CD14-positive monocyte (primary cell): ENCODE results near the gene TNFSF10. TPM values are rescaled to one million over a fixed set of nuclear protein-coding genes. Genes with fewer than 3 reads are reported as not detected.

Experiments used
- DNase-seq, 3 donors: peaks; one replicate each; pipeline ENCODE4 v3.0.0-alpha.2; 2011 to 2022
- H2AFZ ChIP-seq: 2 replicates; pipeline ENCODE4 v1.6.0; 2012; ENCODE audit warnings: mild to moderate bottlenecking, low read depth, low read length, inconsistent platforms; ENCODE audit not compliant: insufficient read depth, poor library complexity, severe bottlenecking
- H3K27ac ChIP-seq, 2 donors: 1 replicate in 1 of 2; 2 replicates in 1 of 2; pipeline ENCODE4 v1.5.1; 2012 to 2013; ENCODE audit warnings: low read length in 2 of 2, control low read depth in 1 of 2, inconsistent platforms in 1 of 2, low read depth in 1 of 2, mild to moderate bottlenecking in 1 of 2
- H3K27me3 ChIP-seq, 2 donors: one replicate each; pipeline versions ENCODE4 v1.6.0 to v1.6.1; 2011 to 2013; ENCODE audit warnings: low read length in 2 of 2; ENCODE audit not compliant: control insufficient read depth in 2 of 2, insufficient read depth in 2 of 2
- H3K36me3 ChIP-seq, 2 donors: replicated peaks in 1 of 2; 1 replicate in 1 of 2; 2 replicates in 1 of 2; pipeline versions ENCODE4 v1.5.1 to v1.6.1; 2012 to 2013; ENCODE audit warnings: low read length in 2 of 2, control low read depth in 1 of 2, inconsistent platforms in 1 of 2, mild to moderate bottlenecking in 1 of 2; ENCODE audit not compliant: insufficient read depth in 2 of 2, control insufficient read depth in 1 of 2
- H3K4me1 ChIP-seq, 2 donors: 1 replicate in 1 of 2; 2 replicates in 1 of 2; pipeline versions ENCODE4 v1.5.1 to v1.6.1; 2012 to 2013; ENCODE audit warnings: low read length in 2 of 2, control low read depth in 1 of 2, inconsistent platforms in 1 of 2, mild to moderate bottlenecking in 1 of 2, moderate library complexity in 1 of 2; ENCODE audit not compliant: insufficient read depth in 2 of 2, control insufficient read depth in 1 of 2
- H3K4me2 ChIP-seq: replicated peaks from 2 replicates; pipeline ENCODE3; 2012; ENCODE audit warnings: low read length, moderate library complexity, mild to moderate bottlenecking; ENCODE audit not compliant: poor library complexity, severe bottlenecking; ENCODE audit errors: extremely low read depth
- H3K4me3 ChIP-seq, 3 experiments: fragments of 200-600 bp in 1 of 3; sonication (generic) in 1 of 3; replicated peaks in 1 of 3; 1 replicate in 2 of 3; 2 replicates in 1 of 3; pipeline ENCODE4 v1.5.1; 2011 to 2013; ENCODE audit warnings: low read length in 3 of 3, mild to moderate bottlenecking in 3 of 3, control low read depth in 2 of 3, low read depth in 2 of 3, inconsistent platforms in 1 of 3, moderate library complexity in 1 of 3
- H3K79me2 ChIP-seq: 2 replicates; pipeline ENCODE4 v1.6.0; 2012; ENCODE audit warnings: mild to moderate bottlenecking, control low read depth, inconsistent platforms, low read length, moderate library complexity; ENCODE audit not compliant: insufficient read depth
- H3K9ac ChIP-seq: 2 replicates; pipeline ENCODE4 v1.6.0; 2017; ENCODE audit warnings: low read length, mild to moderate bottlenecking; ENCODE audit not compliant: insufficient read depth, poor library complexity, severe bottlenecking
- H3K9me3 ChIP-seq, 2 donors: replicated peaks in 1 of 2; 1 replicate in 1 of 2; 2 replicates in 1 of 2; pipeline versions ENCODE4 v1.5.1 to v1.6.1; 2012 to 2013; ENCODE audit warnings: low read length in 2 of 2, control low read depth in 1 of 2; ENCODE audit not compliant: control insufficient read depth in 1 of 2, insufficient read depth in 1 of 2
- H4K20me1 ChIP-seq: 2 replicates; pipeline ENCODE4 v1.6.0; 2012; ENCODE audit warnings: mild to moderate bottlenecking, low read length, control low read depth, moderate library complexity; ENCODE audit not compliant: insufficient read depth
- H3K27ac Mint-ChIP-seq, 7 donors: one replicate each; pipeline ENCODE4 v1.8.0; 2020; ENCODE audit warnings: mild to moderate bottlenecking in 7 of 7, mixed read lengths in 7 of 7, moderate library complexity in 6 of 7, inconsistent platforms in 2 of 7
- H3K27me3 Mint-ChIP-seq, 3 donors: one replicate each; pipeline ENCODE4 v1.8.0; 2021 to 2022; ENCODE audit warnings: low read depth in 3 of 3, mild to moderate bottlenecking in 3 of 3, mixed read lengths in 3 of 3, moderate library complexity in 3 of 3, inconsistent platforms in 1 of 3
- H3K36me3 Mint-ChIP-seq, 2 donors: one replicate each; pipeline ENCODE4 v1.8.0; 2020; ENCODE audit warnings: mixed read lengths in 2 of 2, inconsistent platforms in 1 of 2, mild to moderate bottlenecking in 1 of 2
- H3K4me1 Mint-ChIP-seq: one replicate; pipeline ENCODE4 v1.8.0; 2020; ENCODE audit warnings: mild to moderate bottlenecking, mixed read lengths
- H3K4me3 Mint-ChIP-seq, 2 donors: one replicate each; pipeline ENCODE4 v1.8.0; 2020; ENCODE audit warnings: mild to moderate bottlenecking in 2 of 2, mixed read lengths in 2 of 2, moderate library complexity in 1 of 2
- H3K9me3 Mint-ChIP-seq, 7 donors: one replicate each; pipeline ENCODE4 v1.8.0; 2020 to 2022; ENCODE audit warnings: mixed read lengths in 7 of 7, mild to moderate bottlenecking in 6 of 7, moderate library complexity in 6 of 7, inconsistent platforms in 2 of 7
- CTCF ChIP-seq: fragments of 200-600 bp; IDR thresholded peaks from one replicate; pipeline ENCODE4 v1.8.0; 2022; ENCODE audit warnings: antibody characterized with exemption, mild to moderate bottlenecking
- WGBS: methylation state at CpG from one replicate; pipeline ENCODE4 v1.1.5; 2013; ENCODE audit warnings: missing lambda C conversion rate; ENCODE audit not compliant: insufficient coverage; 5-methylcytosine and 5-hydroxymethylcytosine counted together
- intact Hi-C, 2 donors: fragments of 100-400 bp; cut with micrococcal nuclease; formaldehyde crosslinking; loops; one replicate each; pipeline versions ENCODE4 v1.15.0 to v1.15.1; 2023
- polyA plus RNA-seq, 3 donors: library from polyadenylated mRNA; depleted of rRNA in 1 of 3; unstranded in 2 of 3; stranded (reverse) in 1 of 3; fragments of 300-500 nt in 2 of 3; fragments of >200 nt in 1 of 3; fragmentation: Illumina TruSeq in 2 of 3; gene quantifications; 1 replicate in 2 of 3; 2 replicates in 1 of 3; pipeline ENCODE4 v1.2.3, GENCODE V29; 2012 to 2021

Gene TNFSF10
- polyA plus RNA-seq, 3 donors: 146 to 293 (median 264) TPM

- H3K27ac Mint-ChIP-seq: no peak overlapping the region
- H3K27me3 ChIP-seq: no peaks in the 10 kb centered on the region
- H3K4me2 ChIP-seq: no peak overlapping the region
- H3K4me1 ChIP-seq: peaks cover 24 to 33% of the 10 kb centered on the region in 2 donors
- no peak for DNase-seq
- H3K36me3 Mint-ChIP-seq: no peaks in the 10 kb centered on the region
- H3K27ac ChIP-seq: no peak overlapping the region
- H3K4me1 Mint-ChIP-seq: peaks cover 45% of the 10 kb centered on the region
- no peak overlapping the region for H3K4me3 ChIP-seq
- no peaks in the 10 kb centered on the region for H3K27me3 Mint-ChIP-seq
- intact Hi-C loops: no loop called here
- H3K9me3 Mint-ChIP-seq: peaks cover 0 to 5% (median 2%) of the 10 kb centered on the region in 7 donors
- H4K20me1 ChIP-seq: no peaks in the 10 kb centered on the region
- H2AFZ ChIP-seq: no peak overlapping the region
- no peaks in the 10 kb centered on the region for H3K36me3 ChIP-seq
- H3K9me3 ChIP-seq: no peaks in the 10 kb centered on the region
- no peak overlapping the region for H3K4me3 Mint-ChIP-seq
- no peak overlapping the region for H3K9ac ChIP-seq
- no peak for TF ChIP-seq CTCF
- no peaks in the 10 kb centered on the region for H3K79me2 ChIP-seq
These were observed 29.4 kb upstream of the TNFSF10 start for GRCh38 chr3:172552607-172553006.

GRCh38 chr3:172551874-172552273 is 28.6 kb upstream of the TNFSF10 start:
- Histone ChIP-seq H2AFZ (no peak overlapping the region), H3K4me1 (peaks cover 23 to 33% of the 10 kb centered on the region in 2 donors), H3K4me2 (no peak overlapping the region), H3K27me3 (no peaks in the 10 kb centered on the region), H3K9ac (no peak overlapping the region), H3K27ac (no peak overlapping the region), H3K4me3 (no peak overlapping the region), H3K9me3 (no peaks in the 10 kb centered on the region), H3K79me2 (no peaks in the 10 kb centered on the region), H3K36me3 (no peaks in the 10 kb centered on the region), H4K20me1 (no peaks in the 10 kb centered on the region)
- no peak for TF ChIP-seq CTCF
- Mint-ChIP-seq H3K4me3 (no peak overlapping the region), H3K9me3 (peaks cover 0 to 5% (median 2%) of the 10 kb centered on the region in 7 donors), H3K4me1 (peaks cover 44% of the 10 kb centered on the region), H3K27me3 (no peaks in the 10 kb centered on the region), H3K27ac (peak overlapping the region in 1 of 7 donors; percentile 33), H3K36me3 (no peaks in the 10 kb centered on the region)
- WGBS: no CpG with 5 or more reads among the region's 1 CpG
- intact Hi-C loops: no loop called here
- no peak for DNase-seq
